KMS-11 (cell line): ENCODE data around the gene SLC39A6.
"Not testable (repeated sequence)": the region's sequence is repeated elsewhere in the genome, so short reads cannot be mapped to it uniquely, and the experiment has no call there.

ENCODE experiments used
- H2AFZ ChIP-seq: fragments of 200-600 bp; sonication (generic); 2 replicates; pipeline ENCODE4 v1.6.1; 2016; ENCODE audit warnings: antibody characterized with exemption, mixed run types, low read depth
- H3K27ac ChIP-seq: fragments of 200-600 bp; sonication (generic); 2 replicates; pipeline ENCODE4 v1.6.1; 2016; ENCODE audit warnings: mild to moderate bottlenecking, mixed run types
- H3K27me3 ChIP-seq: fragments of 200-600 bp; sonication (generic); 2 replicates; pipeline ENCODE4 v1.6.1; 2017; ENCODE audit warnings: mild to moderate bottlenecking, low read depth, mixed run types, moderate library complexity; ENCODE audit not compliant: insufficient read depth
- H3K36me3 ChIP-seq: fragments of 200-600 bp; sonication (generic); 2 replicates; pipeline ENCODE4 v1.6.1; 2017; ENCODE audit warnings: mild to moderate bottlenecking, mixed run types; ENCODE audit not compliant: insufficient read depth
- H3K4me1 ChIP-seq: fragments of 200-600 bp; sonication (generic); 2 replicates; pipeline ENCODE4 v1.6.1; 2016; ENCODE audit warnings: mild to moderate bottlenecking, low read depth, mixed run types; ENCODE audit not compliant: poor library complexity, severe bottlenecking
- H3K4me2 ChIP-seq: fragments of 200-600 bp; sonication (generic); 2 replicates; pipeline ENCODE4 v1.7.0; 2016; ENCODE audit warnings: mild to moderate bottlenecking, mixed run types
- H3K4me3 ChIP-seq: fragments of 200-600 bp; sonication (generic); IDR thresholded peaks from 2 replicates; pipeline ENCODE4 v1.6.1; 2017; ENCODE audit warnings: low read depth, low read length, mixed read lengths; ENCODE audit not compliant: insufficient read depth
- H3K79me2 ChIP-seq: fragments of 200-600 bp; sonication (generic); 2 replicates; pipeline ENCODE4 v1.6.1; 2016; ENCODE audit warnings: low read depth, mixed run types; ENCODE audit not compliant: insufficient read depth
- H3K9ac ChIP-seq: fragments of 200-600 bp; sonication (generic); 2 replicates; pipeline ENCODE4 v1.6.1; 2016; ENCODE audit warnings: mild to moderate bottlenecking, mixed run types
- H4K20me1 ChIP-seq: fragments of 200-600 bp; sonication (generic); 2 replicates; pipeline ENCODE4 v1.6.1; 2016; ENCODE audit warnings: mild to moderate bottlenecking, mixed run types; ENCODE audit not compliant: insufficient read depth
- CTCF ChIP-seq: fragments of 200-600 bp; sonication (generic); conservative IDR thresholded peaks from 2 replicates; pipeline ENCODE4 v1.6.1; 2017; ENCODE audit warnings: low read depth, mild to moderate bottlenecking, antibody characterized with exemption, low read length, moderate library complexity, mixed read lengths

Gene SLC39A6

DNA sequence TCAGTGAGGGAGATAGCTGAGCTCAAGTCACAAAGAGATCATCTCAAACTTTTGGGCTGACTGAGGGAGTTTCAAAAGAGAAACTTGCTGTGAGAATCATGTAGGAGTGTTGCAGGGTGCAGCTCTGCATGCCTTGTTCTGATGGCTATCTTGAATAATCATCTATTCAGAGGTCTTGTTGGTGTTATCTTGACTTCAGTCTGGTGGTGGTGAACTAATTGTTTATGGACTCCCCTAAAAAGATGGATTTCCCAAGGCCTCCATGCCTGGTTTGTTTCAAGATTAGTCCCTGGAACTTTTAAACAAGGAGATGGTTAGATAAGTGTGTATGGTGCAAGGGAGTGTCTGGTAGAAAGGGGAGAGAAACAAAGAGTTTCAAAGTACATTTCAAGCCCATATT lies 29.8 kb downstream of the SLC39A6 start:
- H3K4me3 ChIP-seq, result no peak overlapping the region
- no peak for TF ChIP-seq CTCF
- H3K27me3 ChIP-seq, result no peaks in the 10 kb centered on the region
- no peak overlapping the region for H3K27ac ChIP-seq
- no peaks in the 10 kb centered on the region for H4K20me1 ChIP-seq
- no peaks in the 10 kb centered on the region for H3K79me2 ChIP-seq
- H3K36me3 ChIP-seq, result no peaks in the 10 kb centered on the region
- H2AFZ ChIP-seq, result no peak overlapping the region
- peaks cover 5% of the 10 kb centered on the region for H3K4me1 ChIP-seq
- H3K4me2 ChIP-seq, result no peak overlapping the region
- H3K9ac ChIP-seq, result no peak overlapping the region

- TF ChIP-seq CTCF, result no peak
Observed at GRCh38 chr18:36096955-36097354, 32.2 kb downstream of the SLC39A6 start.

GRCh38 chr18:36095936-36096519 lies 33.1 kb downstream of the SLC39A6 start:
- no peaks in the 10 kb centered on the region for H3K4me1 ChIP-seq
- no peaks in the 10 kb centered on the region for H3K79me2 ChIP-seq
- no peak overlapping the region for H3K27ac ChIP-seq
- H4K20me1 ChIP-seq, result no peaks in the 10 kb centered on the region
- H3K4me2 ChIP-seq, result no peak overlapping the region
- no peak overlapping the region for H3K9ac ChIP-seq
- peak; percentile 82 for TF ChIP-seq CTCF
- no peaks in the 10 kb centered on the region for H3K27me3 ChIP-seq
- no peak overlapping the region for H3K4me3 ChIP-seq
- H2AFZ ChIP-seq, result no peak overlapping the region
- H3K36me3 ChIP-seq, result no peaks in the 10 kb centered on the region

More at GRCh38 chr18:36096955-36097354, 32.2 kb downstream of the SLC39A6 start:
- Histone ChIP-seq H3K4me2 (no peak overlapping the region), H3K9ac (no peak overlapping the region), H3K27me3 (no peaks in the 10 kb centered on the region), H3K79me2 (no peaks in the 10 kb centered on the region), H2AFZ (no peak overlapping the region), H4K20me1 (no peaks in the 10 kb centered on the region), H3K27ac (no peak overlapping the region), H3K4me3 (no peak overlapping the region), H3K36me3 (no peaks in the 10 kb centered on the region), H3K4me1 (no peaks in the 10 kb centered on the region)

GRCh38 chr18:36094431-36094830 lies 34.7 kb downstream of the SLC39A6 start:
- Histone ChIP-seq H3K27me3 (no peaks in the 10 kb centered on the region), H3K4me3 (no peak overlapping the region), H3K9ac (no peak overlapping the region), H2AFZ (no peak overlapping the region), H3K4me1 (no peaks in the 10 kb centered on the region), H3K4me2 (no peak overlapping the region), H3K79me2 (no peaks in the 10 kb centered on the region), H3K36me3 (no peaks in the 10 kb centered on the region), H4K20me1 (no peaks in the 10 kb centered on the region), H3K27ac (no peak overlapping the region)
- no peak for TF ChIP-seq CTCF

- H3K4me2 ChIP-seq, H3K27me3 ChIP-seq, H3K4me3 ChIP-seq, H2AFZ ChIP-seq, H3K36me3 ChIP-seq, H4K20me1 ChIP-seq, H3K4me1 ChIP-seq, H3K79me2 ChIP-seq, H3K9ac ChIP-seq, H3K27ac ChIP-seq: not testable (repeated sequence)
Observed at GRCh38 chr18:36092116-36092515, 37.0 kb downstream of the SLC39A6 start.
